Fibroblast of lung (primary cell): Measurements from ENCODE around the gene SYT7.

ENCODE experiments used
- CTCF ChIP-seq, 2 donors: IDR thresholded peaks in 1 of 2; conservative IDR thresholded peaks in 1 of 2; 1 replicate in 1 of 2; 2 replicates in 1 of 2; pipeline ENCODE4 v1.5.1; 2011 to 2012; ENCODE audit warnings: low read length in 2 of 2, control low read depth in 1 of 2, inconsistent platforms in 1 of 2, low read depth in 1 of 2, mild to moderate bottlenecking in 1 of 2
- EZH2 ChIP-seq: IDR thresholded peaks from 2 replicates; pipeline ENCODE4 v1.5.1; 2012; ENCODE audit warnings: low read length, control low read depth, mild to moderate bottlenecking; ENCODE audit errors: missing control alignments

DNA sequence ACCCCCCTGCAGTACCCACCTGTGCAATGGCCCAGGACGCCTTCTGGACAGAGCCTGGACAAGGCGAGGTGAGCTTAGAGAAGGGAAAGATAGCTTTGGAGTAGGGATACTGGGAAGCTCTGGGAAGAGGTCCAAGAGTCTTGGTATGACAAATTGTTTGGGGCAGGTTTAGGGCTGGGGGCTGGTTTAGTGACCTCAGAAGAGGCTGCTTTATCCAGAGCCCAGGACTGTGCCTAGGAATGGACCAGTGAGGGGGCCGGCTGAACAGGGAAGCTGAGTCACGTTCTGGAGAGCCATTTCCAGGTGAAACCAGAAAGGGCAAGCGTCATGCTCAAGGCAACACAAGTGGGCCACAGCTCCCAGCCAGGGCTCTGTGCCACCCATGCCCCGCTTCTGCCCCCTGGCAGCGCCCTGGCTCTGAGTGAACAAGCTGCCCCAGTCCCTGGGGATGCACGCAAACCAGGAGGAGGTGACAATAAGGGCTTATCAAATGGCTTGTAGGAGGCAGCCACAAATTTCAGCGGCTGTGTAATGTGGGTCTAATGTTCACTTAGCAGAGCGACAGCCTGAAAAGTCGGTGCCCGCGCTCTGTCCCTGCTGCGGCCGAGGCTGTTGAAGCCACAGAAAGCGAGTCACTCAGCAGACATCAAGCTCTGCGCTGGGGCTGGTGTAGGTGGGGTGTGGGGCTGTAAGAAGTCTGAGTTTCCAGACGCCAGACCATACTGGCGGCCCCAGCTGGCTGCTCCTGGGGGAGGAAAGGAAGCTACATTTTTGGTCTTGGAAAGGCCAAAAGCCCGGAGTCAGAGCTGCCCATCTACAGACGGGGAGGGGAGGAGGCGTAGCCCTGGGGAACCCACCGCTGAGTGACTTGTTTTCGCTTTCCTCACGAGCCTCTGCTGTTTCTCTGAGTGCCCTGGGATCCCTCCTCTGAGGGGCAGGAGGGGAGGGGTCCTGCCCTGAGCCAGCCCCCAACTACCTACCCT is 18.3 kb upstream of the SYT7 start:
- TF ChIP-seq CTCF (conservative IDR thresholded peaks at IDR 0.05 in 1 of 2, IDR thresholded peaks at IDR 0.05 in 1 of 2; ENCODE audit: low read depth in 1 of 2, low read length in 2 of 2), result no peak
- no peak for TF ChIP-seq EZH2
